GM23248 (cell line): ENCODE measurements around the gene GP1BA. TPM values are rescaled to one million over a fixed set of nuclear protein-coding genes. Genes with fewer than 3 reads are reported as not detected.
A peak's percentile ranks its signal among the peaks of the same experiment; 100 is the strongest.
"Not testable (repeated sequence)": the region's sequence is repeated elsewhere in the genome, so short reads cannot be mapped to it uniquely, and the experiment has no call there.

Experiments used
- DNase-seq: peaks from one replicate; pipeline ENCODE4 v3.0.0-alpha.2; 2015
- H2AFZ ChIP-seq: fragments of 200-600 bp; sonication (generic); 2 replicates; pipeline ENCODE4 v1.6.1; 2016; ENCODE audit warnings: antibody characterized with exemption
- H3F3A ChIP-seq: fragments of 200-600 bp; sonication (generic); 2 replicates; pipeline ENCODE4 v1.6.1; 2016; ENCODE audit warnings: mild to moderate bottlenecking, antibody characterized with exemption, mixed run types; ENCODE audit not compliant: insufficient read depth
- H3K27ac ChIP-seq: fragments of 200-600 bp; sonication (generic); 2 replicates; pipeline ENCODE4 v1.5.1; 2016; ENCODE audit warnings: mild to moderate bottlenecking
- H3K27me3 ChIP-seq: fragments of 200-600 bp; sonication (generic); replicated peaks from 2 replicates; pipeline ENCODE4 v1.6.1; 2016; ENCODE audit warnings: mild to moderate bottlenecking; ENCODE audit not compliant: insufficient read depth
- H3K36me3 ChIP-seq: fragments of 200-600 bp; sonication (generic); 2 replicates; pipeline ENCODE4 v1.6.1; 2016; ENCODE audit warnings: low read depth, mild to moderate bottlenecking
- H3K4me1 ChIP-seq: fragments of 200-600 bp; sonication (generic); 2 replicates; pipeline ENCODE4 v1.6.1; 2016; ENCODE audit warnings: mild to moderate bottlenecking; ENCODE audit not compliant: insufficient read depth
- H3K4me2 ChIP-seq: fragments of 200-600 bp; sonication (generic); one replicate; pipeline ENCODE4 v1.6.1; 2016; ENCODE audit warnings: mild to moderate bottlenecking; ENCODE audit not compliant: unreplicated experiment
- H3K4me3 ChIP-seq: fragments of 200-600 bp; sonication (generic); 2 replicates; pipeline ENCODE4 v1.5.1; 2016; ENCODE audit warnings: mild to moderate bottlenecking
- H3K79me2 ChIP-seq: fragments of 200-600 bp; sonication (generic); 2 replicates; pipeline ENCODE4 v1.6.1; 2016; ENCODE audit warnings: mild to moderate bottlenecking; ENCODE audit not compliant: insufficient read depth
- H3K9ac ChIP-seq: fragments of 200-600 bp; sonication (generic); 2 replicates; pipeline ENCODE4 v1.6.1; 2016; ENCODE audit warnings: mild to moderate bottlenecking
- H3K9me2 ChIP-seq: fragments of 200-600 bp; sonication (generic); 2 replicates; pipeline ENCODE4 v1.6.1; 2016; ENCODE audit warnings: mixed run types, mild to moderate bottlenecking, moderate library complexity; ENCODE audit not compliant: insufficient read depth
- H3K9me3 ChIP-seq: fragments of 200-600 bp; sonication (generic); one replicate; pipeline ENCODE4 v1.6.1; 2017; ENCODE audit warnings: low read depth
- H4K20me1 ChIP-seq: fragments of 200-600 bp; sonication (generic); 2 replicates; pipeline ENCODE4 v1.6.0; 2016; ENCODE audit not compliant: insufficient read depth
- EZH2 ChIP-seq: fragments of 200-600 bp; sonication (generic); IDR thresholded peaks from 2 replicates; pipeline ENCODE4 v1.6.1; 2018; ENCODE audit warnings: antibody characterized with exemption, mild to moderate bottlenecking; ENCODE audit not compliant: insufficient read depth, poor library complexity, severe bottlenecking
- EZH2phosphoT487 ChIP-seq: fragments of 200-600 bp; sonication (generic); IDR thresholded peaks from 2 replicates; pipeline ENCODE4 v1.6.1; 2018; ENCODE audit warnings: antibody characterized with exemption, moderate library complexity, mild to moderate bottlenecking, low read depth; ENCODE audit not compliant: insufficient read depth
- WGBS, 2 experiments: methylation state at CpG; one replicate each; pipeline ENCODE4 v1.1.6; 2015 to 2017; ENCODE audit warnings: low lambda C conversion rate in 2 of 2, low coverage in 1 of 2; ENCODE audit errors: missing lambda C conversion rate in 2 of 2; 5-methylcytosine and 5-hydroxymethylcytosine counted together
- in situ Hi-C: fragments of 300-500 bp; cut with MboI; formaldehyde crosslinking; loops from 2 replicates; pipeline ENCODE4 v1.15.0; 2020
- polyA plus RNA-seq: library from polyadenylated mRNA; unstranded; fragments of >200 nt; fragmentation: Nextera tagmentation; extraction: Ambion mirVana; gene quantifications from 2 replicates; pipeline ENCODE4 v1.2.1, GENCODE V29; 2016
- total RNA-seq: library from RNA; depleted of rRNA; stranded (reverse); fragments of >200 nt; shearing (Covaris generic); gene quantifications from 2 replicates; pipeline ENCODE4 v1.2.3, GENCODE V29; 2014

Gene GP1BA
- total and polyA plus RNA-seq, 2 experiments from 2014 or later: 0.18 TPM; not detected in 1

DNA sequence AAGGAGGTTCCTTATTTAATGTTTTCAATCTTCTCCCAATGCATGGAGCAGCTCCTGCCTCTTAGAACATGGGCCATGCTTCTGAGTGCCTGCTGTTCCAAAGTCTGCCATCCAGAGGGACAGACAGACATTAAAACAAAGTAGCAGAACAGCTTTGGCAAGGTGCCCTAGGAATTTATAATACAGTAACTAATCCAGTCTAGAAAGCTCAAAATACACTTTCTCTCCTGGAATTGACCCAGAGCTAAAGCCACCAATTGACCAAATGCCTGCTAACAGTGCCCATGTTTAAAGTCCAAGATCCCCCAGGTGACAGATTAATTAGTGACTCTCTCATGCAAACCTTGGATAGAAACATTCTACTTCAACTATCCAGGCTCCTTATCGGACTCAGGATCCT lies 18.1 kb upstream of the GP1BA start:
- H3K27ac ChIP-seq: no peak overlapping the region
- DNase-seq: peak; percentile 32

DNA sequence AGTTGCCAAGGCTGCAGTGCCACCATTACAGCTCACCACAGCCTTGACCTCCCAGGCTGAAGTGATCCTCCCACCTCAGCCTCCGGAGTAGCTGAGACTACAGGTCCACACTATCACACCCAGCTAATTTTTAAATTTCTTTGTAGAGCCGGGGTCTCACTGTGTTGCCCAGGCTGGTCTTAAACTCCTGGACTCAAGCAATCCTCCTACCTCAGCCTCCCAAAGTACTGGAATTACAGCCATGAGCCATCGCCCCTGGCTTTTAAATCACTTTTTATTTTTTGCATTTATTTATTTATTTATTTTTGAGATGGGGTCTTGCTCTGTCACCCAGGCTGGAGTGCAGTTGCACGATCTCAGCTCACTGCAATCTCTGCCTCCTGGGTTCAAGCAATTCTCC lies 17.5 kb upstream of the GP1BA start:
- not testable (repeated sequence) for H4K20me1 ChIP-seq, H3K4me3 ChIP-seq, H3K9ac ChIP-seq, H3K27me3 ChIP-seq, H3K9me3 ChIP-seq, H3K27ac ChIP-seq, H3K4me1 ChIP-seq, H3K9me2 ChIP-seq, H3K36me3 ChIP-seq, H3K79me2 ChIP-seq, H2AFZ ChIP-seq, H3F3A ChIP-seq, DNase-seq, H3K4me2 ChIP-seq
- in situ Hi-C loops: loop anchor here (10.0 kb wide), 1 partner anchor 140 kb away; no protein-coding TSS in a partner anchor
- 63 to 65% methylated on average over 4 of the region's 4 CpGs for WGBS, 2 experiments

More for the DNA sequence above, 18.1 kb upstream of the GP1BA start:
- Histone ChIP-seq H4K20me1 (no peaks in the 10 kb centered on the region), H3K4me3 (no peak overlapping the region), H3K36me3 (no peaks in the 10 kb centered on the region), H3F3A (no peaks in the 10 kb centered on the region), H3K9ac (no peak overlapping the region), H3K9me3 (no peaks in the 10 kb centered on the region), H3K4me1 (no peaks in the 10 kb centered on the region; the same call in 1 of the 2 replicates), H3K79me2 (no peaks in the 10 kb centered on the region), H3K27me3 (no peaks in the 10 kb centered on the region), H3K9me2 (no peaks in the 10 kb centered on the region), H3K4me2 (no peak overlapping the region), H2AFZ (no peak overlapping the region)
- 58 to 66% methylated on average over 1 of the region's 1 CpG for WGBS, 2 experiments
- in situ Hi-C loops: loop anchor here (10.0 kb wide), 1 partner anchor 141 kb away; no protein-coding TSS in a partner anchor
- TF ChIP-seq EZH2phosphoT487: no peak
- TF ChIP-seq EZH2: no peak

DNA sequence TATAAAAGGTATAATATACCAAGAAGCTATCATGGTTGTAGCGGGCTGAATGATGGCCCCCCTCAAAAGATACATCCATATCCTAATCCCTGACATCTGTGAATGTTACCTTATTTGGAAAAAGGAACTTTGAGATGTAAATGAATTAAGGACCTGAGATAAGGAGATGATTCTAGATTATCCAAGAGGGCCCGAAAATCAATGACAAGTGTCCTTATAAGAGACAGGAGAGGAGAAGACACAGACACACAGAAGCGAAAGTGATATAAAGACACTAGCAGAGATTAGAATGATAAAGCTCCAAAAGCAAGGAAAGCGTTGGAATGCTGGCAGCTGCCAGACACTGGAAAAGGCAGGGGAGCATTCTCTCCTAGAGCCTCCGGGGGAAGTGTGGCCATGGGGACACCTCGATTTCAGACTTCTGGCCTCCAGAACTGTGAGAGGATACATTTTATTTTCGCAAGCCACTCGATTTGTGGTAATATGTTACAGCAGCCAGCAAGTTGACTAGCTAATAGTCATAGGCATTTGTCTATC lies 12.5 kb upstream of the GP1BA start:
- Histone ChIP-seq H3K9me2 (no peaks in the 10 kb centered on the region), H3K36me3 (no peaks in the 10 kb centered on the region), H3K4me3 (no peak overlapping the region), H2AFZ (0 out of 2 replicates have a peak overlapping the region, but pooled peaks have one; percentile 9), H3K27me3 (no peaks in the 10 kb centered on the region), H4K20me1 (no peaks in the 10 kb centered on the region), H3K79me2 (no peaks in the 10 kb centered on the region), H3K4me2 (peak overlapping the region; percentile 5), H3K4me1 (peaks cover 14% of the 10 kb centered on the region), H3K9ac (no peak overlapping the region), H3F3A (0 out of 2 replicates have a peak, but pooled peaks cover 7% of the 10 kb centered on the region), H3K27ac (no peak overlapping the region), H3K9me3 (no peaks in the 10 kb centered on the region)
- no peak for DNase-seq
- TF ChIP-seq EZH2phosphoT487 (no peak), EZH2 (no peak)
- 49 to 50% methylated on average over 8 of the region's 8 CpGs for WGBS, 2 experiments
- in situ Hi-C loops: loop anchor here (10.0 kb wide), 1 partner anchor 135 kb away; no protein-coding TSS in a partner anchor

DNA sequence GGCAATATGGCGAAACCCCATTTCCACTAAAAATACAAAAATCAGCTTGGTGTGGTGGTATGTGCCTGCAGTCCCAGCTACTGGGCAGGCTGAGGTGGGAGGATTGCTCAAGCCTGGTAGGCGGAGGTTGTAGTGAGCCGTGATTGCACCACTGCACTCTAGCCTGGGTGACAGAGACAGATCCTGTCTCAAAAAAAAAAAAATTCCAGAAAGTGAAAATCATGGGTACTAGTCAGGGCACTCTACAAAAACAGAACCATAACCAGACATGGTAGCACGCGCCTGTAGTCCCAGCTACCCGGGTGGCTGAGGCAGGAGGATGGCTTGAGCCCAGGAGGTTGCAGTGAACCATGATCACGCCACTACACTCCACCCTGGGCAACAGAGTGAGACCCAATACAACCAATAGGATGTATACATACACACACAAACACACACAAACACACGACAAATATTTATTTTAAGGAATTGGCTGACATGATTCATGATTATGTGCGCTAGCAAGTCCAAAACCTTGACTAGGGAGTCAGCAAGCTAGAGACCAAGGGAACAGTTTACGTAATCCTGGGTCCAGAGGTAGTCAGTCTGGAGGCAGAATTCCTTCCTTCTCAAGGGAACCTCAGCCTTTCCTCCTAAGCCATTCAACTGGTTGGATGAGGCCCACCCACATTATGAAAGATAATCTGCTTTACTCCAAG lies 11.6 kb upstream of the GP1BA start:
- H3K9ac ChIP-seq: no peak overlapping the region
- TF ChIP-seq EZH2phosphoT487 (no peak), EZH2 (no peak)
- peak overlapping the region; percentile 23; the same call in 1 of the 2 replicates for H3K27ac ChIP-seq
- peak; percentile 65 for DNase-seq
- no peak overlapping the region for H3K4me3 ChIP-seq
- H3K4me1 ChIP-seq: peaks cover 14% of the 10 kb centered on the region
- WGBS, 2 experiments: 80 to 85% methylated on average over 10 of the region's 10 CpGs
- H2AFZ ChIP-seq: no peak overlapping the region
- no peaks in the 10 kb centered on the region for H3K9me2 ChIP-seq
- in situ Hi-C loops: no loop called here
- H3F3A ChIP-seq: 0 out of 2 replicates have a peak, but pooled peaks cover 7% of the 10 kb centered on the region
- H3K27me3 ChIP-seq: no peaks in the 10 kb centered on the region
- H3K9me3 ChIP-seq: no peaks in the 10 kb centered on the region
- H4K20me1 ChIP-seq: no peaks in the 10 kb centered on the region
- H3K79me2 ChIP-seq: no peaks in the 10 kb centered on the region
- no peaks in the 10 kb centered on the region for H3K36me3 ChIP-seq
- H3K4me2 ChIP-seq: peak overlapping the region; percentile 5
